HUDEP-2 (cell line): Measurements from ENCODE around the gene C19orf25.
"Not testable (repeated sequence)": the region's sequence is repeated elsewhere in the genome, so short reads cannot be mapped to it uniquely, and the experiment has no call there.

Experiments used
- DNase-seq, 76 experiments: peaks; one replicate each; lab custom pipeline; 2025; ENCODE audit not compliant: unreplicated experiment in 76 of 76; lab: John Stamatoyannopoulos, UW

C19orf25 gene

DNA sequence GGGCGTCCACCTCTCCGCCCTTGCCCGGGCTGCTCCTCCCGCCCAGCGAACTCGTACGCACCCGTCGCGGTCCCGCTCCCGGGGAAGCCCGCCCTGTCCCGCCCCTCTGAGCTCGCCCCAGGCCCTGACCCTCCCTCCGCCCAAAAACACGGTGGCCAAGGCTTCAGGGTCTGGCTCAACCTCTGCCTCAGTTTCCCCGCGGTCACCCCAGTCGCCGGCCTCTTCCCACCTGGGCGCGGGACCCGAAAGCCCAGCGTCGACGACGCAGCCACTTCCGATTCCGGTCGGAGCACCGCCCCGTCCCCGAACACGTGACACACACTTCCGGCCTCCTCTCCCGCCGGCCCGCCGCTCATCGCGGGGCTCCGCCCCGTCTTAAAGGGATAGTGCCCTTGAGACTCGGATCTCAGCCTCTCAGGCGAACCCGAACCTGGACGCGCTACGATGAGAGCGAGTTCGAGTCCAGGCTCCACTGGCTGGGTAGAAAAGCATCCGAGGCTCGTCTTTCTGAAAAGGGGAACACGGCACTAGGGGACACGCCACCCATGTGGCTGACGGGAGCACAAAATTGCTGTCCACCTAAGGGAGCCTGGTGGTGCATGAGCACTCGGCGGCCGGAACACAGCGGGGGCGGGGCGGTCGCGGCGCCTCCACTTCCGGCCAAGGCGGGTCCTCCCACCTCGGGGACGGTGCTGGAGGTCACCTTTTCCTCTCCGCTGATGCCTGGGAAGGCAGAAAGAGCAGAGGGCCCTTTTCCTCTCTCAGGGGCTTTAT, at the start of gene C19orf25:
Gene C19orf25 (minus strand): TSS at position 282 of the 774 bp plus-strand sequence. CDS start 312 bp downstream, outside the sequence.
- peak in 75 of 76 experiments; percentile 25 to 98 (median 94) for DNase-seq

DNA sequence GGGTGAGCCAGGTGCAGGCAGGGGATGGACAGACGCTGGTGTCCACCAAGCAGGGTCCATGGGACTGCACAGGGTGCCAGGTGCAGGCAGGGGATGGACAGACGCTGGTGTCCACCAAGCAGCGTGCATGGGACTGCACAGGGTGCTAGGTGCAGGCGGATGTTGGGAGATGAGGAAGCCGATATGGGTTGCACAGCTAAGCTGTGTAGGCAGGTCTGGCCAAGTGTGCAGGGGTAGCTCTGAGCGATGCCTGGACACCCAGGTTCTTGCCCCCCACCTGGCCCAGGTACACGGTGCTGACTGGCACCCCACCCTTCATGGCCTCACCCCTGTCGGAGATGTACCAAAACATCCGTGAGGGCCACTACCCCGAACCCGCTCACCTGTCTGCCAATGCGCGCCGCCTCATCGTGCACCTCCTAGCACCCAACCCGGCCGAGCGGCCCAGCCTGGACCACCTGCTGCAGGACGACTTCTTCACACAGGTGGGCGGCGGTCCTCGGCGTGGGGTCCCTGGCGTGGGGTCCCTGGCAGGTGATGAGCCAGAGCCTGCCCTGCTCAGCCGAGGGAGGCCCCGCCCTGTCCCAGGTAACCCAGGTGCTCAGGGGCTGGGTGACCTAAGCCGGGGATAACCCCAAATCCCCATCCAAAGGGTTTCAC, 48.8 kb upstream of the C19orf25 start:
- DNase-seq = no peak

DNA sequence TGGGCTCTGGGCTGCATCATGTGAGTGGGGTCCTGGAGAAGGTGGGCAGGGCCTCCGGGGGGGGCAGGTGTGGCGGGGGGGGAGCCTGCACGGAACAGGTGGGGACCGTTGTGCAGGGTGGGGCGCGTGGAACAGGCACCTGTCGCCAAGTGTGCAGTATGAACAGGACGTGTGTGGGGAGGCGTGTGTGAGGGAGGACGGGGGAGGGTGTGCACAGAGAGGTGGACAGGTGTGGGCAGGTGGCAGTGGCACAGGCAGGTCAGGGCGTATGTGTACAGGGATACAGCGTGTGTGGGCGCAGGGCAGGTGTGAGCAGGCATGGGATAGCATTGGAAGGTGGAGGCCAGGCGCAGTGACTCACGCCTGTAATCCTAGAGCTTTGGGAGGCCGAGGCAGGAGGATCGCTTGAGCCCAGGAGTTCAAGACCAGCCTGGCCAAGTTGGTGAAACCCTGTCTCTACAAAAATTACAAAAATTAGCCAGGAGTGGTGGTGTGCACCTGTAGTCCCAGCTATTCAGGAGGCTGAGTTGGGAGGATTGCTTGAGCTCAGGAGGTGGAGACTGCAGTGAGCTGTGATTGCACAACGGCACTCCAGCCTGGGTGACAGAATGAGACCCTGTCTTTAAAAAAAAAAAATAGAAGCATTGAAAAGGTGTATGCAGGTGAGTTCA, 48.1 kb upstream of the C19orf25 start:
- DNase-seq = no peak

DNA sequence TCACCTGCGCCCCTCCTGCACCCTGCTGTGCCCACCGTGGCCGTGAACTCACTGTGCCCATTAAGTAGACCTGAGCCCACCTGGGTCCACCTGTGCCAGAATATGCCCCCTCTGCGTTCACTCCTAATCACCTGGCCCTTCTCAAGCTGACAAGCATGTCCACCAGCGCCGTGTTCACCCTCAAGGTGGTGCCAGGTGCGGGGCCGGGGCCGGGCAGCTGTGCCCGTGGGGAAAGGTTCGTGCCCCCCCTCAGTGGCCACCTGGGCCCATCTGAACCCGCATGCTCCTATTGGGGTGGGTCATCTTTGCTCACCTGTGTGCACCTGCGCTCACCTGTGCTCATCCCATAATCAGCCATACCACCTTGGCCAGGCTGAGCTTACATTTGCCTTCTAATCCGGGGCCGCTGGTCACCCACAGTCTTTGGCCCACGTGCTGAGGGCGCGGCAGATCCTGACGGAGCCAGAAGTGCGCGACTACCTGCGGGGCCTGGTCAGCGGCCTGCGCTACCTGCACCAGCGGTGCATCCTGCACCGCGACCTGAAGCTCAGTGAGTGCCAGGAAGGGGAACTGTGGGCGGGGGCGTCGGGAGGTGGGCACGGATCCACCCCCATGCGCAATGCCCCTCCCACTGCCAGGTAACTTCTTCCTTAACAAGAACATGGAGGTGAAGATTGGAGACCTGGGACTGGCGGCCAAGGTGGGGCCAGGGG, 47.2 kb upstream of the C19orf25 start:
- DNase-seq = no peak

DNA sequence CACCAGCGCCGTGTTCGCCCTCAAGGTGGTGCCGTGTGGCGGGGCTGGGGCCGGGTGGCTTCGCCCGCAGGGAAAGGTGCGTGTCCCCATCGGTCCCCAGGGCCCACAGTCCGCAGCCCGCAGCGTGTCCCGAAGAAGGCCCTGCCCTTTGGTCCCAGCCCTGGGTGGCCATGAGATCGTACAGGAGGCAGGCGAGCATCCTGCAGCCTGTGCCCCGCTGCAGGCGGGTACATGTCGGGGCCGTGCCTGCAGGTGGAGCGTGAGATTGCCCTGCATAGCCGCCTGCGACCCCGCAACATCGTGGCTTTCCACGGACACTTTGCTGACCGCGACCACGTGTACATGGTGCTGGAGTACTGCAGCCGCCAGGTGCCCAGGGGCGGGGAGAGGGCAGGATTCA, 46.3 kb upstream of the C19orf25 start:
- no peak for DNase-seq

DNA sequence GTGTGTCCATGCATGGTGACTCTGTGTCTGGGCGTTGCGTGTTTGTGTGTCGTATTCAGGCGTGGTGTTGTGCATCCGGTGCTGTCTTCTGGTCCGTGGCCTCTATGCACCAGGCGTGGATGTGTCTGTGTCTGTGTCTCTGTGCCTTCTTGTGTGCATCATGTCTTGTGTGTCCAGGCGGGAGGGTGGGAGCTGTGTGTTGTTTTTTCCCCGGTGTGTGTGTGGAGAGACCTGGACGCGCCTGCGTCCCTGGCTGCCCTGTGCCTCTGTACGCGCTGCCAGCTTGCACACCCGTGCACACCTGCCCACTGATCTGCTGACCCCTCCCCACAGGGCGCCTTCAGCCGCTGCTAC, 45.9 kb upstream of the C19orf25 start:
- peak in 3 of 76 experiments; percentile 16 to 24 (median 23) for DNase-seq

DNA sequence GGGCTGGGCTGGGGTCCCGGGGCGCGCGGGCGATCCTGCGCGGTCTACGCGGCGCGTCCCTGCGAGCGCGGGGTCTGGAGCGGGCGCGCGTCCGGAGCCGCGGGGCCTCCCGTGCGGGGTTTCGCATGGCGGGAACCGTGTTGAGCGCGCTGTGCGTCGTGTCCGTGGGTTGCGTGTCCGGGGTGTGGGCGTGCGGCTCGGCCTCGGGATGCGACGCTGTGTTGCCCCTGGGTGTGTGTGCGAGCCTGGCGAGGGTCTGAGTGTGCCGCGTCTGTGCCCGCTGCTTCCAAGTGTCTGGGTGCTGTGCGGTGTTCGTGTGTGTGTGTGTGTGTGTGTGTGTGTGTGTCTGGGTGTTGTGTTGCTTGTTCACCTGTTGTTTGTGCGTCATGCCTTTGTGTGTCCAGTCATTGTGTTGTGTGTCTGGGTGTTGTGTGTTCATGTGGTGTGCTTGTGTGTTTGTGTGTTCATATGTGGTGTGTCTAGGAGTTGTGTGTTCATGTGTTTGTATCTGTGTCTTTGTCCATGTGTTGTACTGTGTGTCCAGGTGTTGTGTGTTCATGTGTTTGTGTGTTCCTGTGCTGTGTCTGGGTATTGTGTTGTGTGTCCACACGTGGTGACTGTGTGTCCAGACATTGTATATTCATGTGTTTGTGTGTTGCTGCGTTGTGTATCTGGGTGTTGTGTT, 45.4 kb upstream of the C19orf25 start:
- DNase-seq = no peak

DNA sequence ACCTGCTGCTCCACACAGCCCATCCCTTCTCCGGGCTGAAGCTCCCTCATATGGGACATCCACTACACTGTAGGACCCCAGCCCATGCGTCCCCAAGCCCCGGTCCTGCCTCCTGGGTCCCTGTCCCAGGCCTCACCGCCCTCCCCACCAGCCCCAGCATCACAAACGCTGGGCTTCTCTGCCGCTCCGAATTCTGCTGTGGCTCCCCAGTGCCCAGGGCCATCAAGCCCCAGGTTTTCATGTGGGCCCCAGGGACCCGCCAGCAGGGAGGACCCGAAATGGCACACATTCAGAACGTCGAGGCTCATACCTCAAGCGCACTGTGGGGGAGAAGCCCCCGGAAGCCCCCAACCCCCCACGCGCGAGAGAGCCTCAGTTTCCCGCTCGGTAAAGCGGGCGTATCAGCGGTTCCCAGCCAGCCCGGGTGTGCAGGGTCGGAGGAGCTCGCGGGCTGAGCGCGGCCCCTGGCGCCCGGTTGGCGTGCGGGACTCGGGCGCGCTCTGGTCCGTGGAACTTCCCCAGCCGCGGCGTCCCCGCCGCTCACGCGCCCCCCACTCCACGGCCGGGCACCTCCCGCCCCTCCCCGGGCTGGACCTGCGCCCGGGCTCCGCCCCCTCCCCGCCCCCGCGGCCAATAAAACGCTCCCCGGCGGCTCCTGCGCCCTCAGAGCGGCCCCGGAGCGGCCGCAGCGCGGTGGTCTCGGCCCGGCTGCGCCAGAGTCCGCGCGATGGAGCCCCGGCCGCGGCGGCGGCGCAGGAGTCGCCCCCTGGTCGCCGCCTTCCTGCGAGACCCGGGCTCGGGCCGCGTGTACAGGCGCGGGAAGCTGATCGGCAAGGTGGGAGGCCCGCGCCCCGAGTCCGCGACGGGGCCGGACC, 44.6 kb upstream of the C19orf25 start, which contains the start of gene PLK5:
Gene PLK5 (plus strand): TSS at position 666 of the 875 bp plus-strand sequence. CDS start 2,920 bp downstream, outside the sequence.
- no peak for DNase-seq

DNA sequence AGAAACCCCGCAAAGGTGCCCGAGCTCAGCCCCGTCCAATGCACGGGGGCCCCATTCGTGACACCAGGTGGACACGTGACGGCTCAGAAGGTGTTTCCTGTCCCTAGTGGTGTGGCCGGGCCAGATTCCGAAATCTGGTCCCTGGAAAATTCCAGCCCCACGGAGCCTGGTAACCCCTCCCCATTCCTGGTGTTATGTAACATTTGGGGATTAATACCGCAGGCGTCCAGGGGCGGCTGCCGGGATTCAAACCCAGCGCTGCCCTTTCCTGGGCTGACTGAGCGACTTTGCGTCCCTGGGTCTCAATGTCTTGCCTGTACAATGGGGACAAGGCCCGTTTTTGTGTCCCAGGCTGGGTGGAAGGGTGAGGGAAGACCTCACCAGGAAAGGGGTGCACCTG, 43.8 kb upstream of the C19orf25 start:
- no peak for DNase-seq

DNA sequence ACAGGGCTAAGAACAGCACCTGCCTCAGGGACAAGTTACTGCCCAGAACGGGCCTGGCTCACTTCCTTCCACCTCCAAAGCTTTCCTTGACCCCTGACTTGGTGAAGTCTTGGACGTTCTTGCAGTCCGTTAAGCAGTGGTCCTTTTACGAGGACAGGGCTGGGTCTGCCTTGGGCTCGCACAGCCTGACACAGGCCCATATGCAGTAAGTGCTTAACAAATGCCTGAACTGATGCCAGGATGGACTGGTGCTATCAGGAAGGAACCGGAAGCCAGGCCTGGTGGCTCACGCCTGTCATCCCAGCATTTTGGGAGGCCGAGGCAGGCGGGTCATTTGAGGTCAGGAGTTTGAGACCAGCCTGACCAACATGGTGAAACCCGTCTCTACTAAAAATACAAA, 43.0 kb upstream of the C19orf25 start:
- no peak for DNase-seq

DNA sequence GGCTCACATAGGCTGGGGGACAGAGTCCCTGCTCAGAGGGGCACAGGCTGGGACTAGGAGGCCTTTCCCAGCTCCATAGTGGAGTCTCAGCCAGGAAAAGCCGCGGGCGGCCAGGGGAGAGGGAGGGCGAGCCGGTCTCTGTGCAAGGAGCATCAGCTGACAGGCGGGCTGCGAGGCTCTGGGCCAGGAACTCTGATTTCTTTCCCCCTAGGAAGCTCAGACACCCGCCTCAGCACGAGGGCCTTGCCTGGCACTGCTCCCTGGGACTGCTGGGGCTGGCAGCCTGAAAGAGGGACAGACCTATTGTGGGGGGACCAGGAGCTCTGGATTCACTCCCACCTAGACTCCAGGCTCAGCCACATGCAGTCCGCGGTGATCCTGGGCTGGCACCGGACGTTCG, 42.6 kb upstream of the C19orf25 start:
- no peak for DNase-seq

DNA sequence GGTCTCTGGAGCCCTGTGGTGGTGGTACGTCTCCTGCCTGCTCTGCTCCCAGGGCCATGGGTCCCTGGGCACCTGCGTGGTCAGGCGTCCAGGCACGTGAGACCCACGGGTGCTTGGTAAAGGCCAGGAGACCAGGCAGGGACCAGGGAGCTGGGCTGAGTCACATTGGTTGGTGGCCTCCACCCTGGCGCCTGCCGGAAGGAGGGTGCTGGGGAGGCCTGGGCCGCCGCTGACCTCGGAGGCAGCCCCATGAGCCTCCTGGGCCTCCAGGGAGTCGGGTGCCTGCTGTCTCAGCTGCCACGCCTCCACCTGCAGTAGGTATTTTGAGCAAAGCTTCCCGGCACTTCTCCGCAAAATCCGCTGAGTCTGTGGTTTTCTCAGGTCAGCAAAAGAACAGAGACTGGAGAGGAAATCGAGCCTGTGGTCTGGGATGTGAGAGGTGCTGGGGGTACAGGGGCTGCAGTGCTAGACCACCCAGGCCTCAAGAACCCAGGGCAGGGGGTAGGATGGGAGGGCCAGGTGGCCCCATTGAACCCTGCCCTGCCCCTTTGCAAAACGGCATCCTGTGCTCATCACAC, 41.3 kb upstream of the C19orf25 start:
- no peak for DNase-seq

DNA sequence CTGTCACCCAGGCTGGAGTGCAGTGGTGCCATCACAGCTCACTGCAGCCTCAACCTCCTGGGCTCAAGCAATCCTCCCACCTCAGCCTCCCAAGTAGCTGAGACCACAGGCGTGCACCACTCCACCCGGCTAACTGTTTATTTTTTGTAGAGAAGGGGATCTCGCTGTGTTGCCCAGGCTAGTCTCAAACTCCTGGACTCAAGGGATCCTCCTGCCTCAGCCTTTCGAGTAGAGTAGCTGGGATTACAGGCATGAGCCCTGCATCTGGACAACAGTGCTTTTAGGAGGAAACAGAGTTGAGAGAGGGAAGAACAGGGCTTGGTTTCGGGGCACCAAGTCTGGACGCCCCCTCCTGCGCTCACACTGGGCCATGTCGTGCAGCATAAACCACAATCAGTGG, 40.8 kb upstream of the C19orf25 start:
- not testable (repeated sequence) for DNase-seq

DNA sequence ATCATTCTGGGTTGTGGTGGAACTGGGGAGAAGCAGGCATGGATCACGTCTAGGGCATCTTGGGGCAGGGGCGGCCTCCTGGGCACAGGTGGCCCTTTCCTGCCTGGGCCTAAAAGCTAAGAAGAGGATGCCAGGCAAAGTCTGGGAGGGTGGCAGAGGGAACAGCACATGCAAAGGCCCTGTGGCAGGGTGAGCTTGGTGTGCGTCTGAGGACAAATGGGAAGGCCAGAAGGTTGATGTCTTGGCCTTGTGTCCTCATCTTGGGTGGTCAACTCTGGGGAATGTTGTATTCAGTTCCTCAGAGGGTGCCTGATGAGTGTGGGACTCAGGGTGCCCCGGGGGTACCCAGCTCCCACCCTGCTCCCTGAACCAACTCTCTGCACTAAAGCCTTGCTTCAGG, 39.5 kb upstream of the C19orf25 start:
- DNase-seq = no peak

DNA sequence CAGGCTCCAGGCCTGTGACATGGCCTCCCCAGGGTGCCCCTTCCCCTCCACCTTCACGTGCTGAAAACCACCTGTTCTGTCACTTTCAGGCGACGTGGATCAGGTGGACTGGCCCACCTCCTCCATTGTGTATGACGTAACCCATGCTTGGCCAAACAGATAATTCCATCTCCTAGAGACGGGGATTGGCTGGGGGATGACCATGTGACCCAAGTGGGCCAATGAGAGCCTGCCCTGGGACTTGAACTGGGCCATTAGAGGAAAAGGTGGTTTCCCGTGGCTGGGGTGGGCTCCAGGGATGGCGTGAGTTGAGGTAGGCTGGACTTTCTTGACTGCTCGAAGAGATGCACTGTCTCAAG, 37.4 kb upstream of the C19orf25 start:
- no peak for DNase-seq

DNA sequence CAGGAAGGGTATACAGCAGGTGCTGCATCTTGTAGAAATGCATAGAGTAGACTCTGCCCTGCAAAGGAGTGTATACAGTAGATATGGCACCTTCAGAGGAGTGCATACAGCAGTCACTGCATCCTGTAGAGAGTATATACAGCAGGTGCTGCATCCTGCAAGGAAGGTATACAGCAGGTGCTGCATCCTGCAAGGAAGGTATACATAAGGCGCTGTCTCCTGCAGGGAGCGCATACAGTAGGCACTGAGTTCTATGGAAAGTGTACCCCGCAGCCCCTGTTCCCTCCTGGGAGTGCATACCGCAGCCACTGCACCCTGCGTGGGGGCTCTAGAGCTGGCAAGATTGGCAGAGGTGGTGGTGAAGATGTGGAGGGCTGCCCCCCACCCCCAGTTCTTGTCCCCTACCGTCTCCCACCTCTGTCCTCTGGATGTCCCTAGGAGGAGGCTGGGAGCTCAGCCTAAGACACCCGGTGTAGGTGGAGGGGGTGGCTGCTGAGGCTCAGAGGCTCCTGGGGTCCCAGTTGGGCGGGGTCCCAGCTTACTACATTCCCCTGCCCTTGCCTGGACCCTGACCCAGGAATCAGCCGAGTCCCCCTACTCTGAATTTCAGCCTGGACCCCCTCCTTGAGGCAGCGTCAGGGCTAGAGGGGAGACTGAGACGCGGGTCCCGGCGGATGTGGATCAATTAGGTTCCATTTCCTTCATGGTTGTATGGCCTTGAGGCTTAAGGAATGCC, 36.1 kb upstream of the C19orf25 start:
- DNase-seq = no peak

DNA sequence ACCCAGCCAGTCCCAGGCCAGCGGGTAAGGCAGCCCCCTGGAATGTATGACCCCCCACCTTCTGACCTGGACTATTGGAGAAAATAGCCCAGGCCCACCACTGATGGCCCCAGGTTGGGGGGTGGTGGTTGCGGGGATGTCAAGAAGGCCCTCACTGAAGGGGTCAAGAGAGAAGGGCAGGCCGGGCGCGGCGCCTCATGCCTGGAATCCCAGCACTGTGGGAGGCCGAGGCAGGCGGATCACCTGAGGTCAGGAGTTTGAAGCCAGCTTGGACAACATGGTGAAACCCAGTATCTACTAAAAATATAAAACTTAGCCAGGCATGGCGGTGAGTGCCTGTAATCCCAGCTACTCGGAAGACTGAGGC, 35.3 kb upstream of the C19orf25 start:
- DNase-seq = no peak

DNA sequence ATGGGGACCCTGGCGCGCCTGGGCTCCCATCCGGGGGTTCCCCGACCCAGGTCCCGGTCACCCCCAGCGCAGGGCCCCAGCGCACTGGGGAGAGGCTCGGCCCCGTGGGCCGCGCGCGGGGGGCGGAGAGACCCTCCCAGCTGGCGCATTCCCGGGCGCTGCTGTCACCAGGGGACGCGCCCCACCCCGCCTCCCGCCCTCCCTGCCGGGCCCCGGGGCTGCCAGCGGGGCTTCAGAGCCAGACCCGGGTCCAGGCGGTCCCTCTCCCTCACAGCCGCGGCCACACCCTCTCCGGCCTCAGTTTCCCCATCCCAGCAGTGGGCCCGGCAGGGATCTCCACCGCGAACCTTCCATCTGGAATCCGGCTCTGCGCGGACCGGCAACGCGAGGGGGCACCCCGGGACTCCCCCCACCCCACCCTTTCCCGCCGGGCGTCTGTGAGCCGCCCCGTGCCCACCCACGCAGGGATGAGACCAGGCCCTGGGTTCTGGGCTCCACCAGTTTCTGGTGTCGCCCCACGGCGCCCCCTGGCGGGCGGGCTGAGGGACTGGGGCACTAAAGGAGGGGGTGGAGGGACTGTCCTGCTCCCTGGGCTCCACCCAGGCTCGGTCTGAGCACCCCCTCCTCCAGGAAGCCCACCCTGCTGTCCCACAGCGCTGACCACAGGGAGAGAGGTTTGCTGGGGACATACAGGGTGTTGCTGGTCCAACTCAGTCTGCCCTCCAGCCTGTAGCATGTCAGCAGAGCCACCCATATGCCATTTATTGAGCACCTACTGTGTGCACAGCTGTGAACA, 34.7 kb upstream of the C19orf25 start:
- peak in 63 of 76 experiments; percentile 28 to 89 (median 67) for DNase-seq
